Stimulated activated CD4-positive, alpha-beta T cell treated with anti-CD3 and anti-CD28 coated beads, Interleukin-4, amount 100 ng/mL, for 1 hour (primary cell): ENCODE measurements around the gene CHST2.

Experiments used
- DNase-seq: peaks from one replicate; pipeline ENCODE4 v3.0.0-alpha.2; 2020

CHST2 gene

GRCh38 chr3:143170074-143170473, 50.5 kb downstream of the CHST2 start:
- DNase-seq: no peak

- DNase-seq: no peak
Measured at GRCh38 chr3:143170676-143171075, 51.1 kb downstream of the CHST2 start.

- DNase-seq: no peak
Measured at GRCh38 chr3:143171141-143171980, 51.8 kb downstream of the CHST2 start.

- DNase-seq: no peak
Measured at GRCh38 chr3:143172062-143172794, 52.7 kb downstream of the CHST2 start.

- no peak for DNase-seq
Measured at GRCh38 chr3:143172795-143173145, 53.2 kb downstream of the CHST2 start.

- no peak for DNase-seq
Measured at GRCh38 chr3:143173242-143173641, 53.7 kb downstream of the CHST2 start.
